HG03175 (cell line): ENCODE measurements around the gene ADCY1.

Experiments
- ATAC-seq: cut with Tn5 transposase; IDR thresholded peaks from one replicate; pipeline ENCODE4 v1.9.1; 2021; ENCODE audit warnings: mild to moderate bottlenecking, moderate library complexity; ENCODE audit not compliant: unreplicated experiment

Gene ADCY1

DNA sequence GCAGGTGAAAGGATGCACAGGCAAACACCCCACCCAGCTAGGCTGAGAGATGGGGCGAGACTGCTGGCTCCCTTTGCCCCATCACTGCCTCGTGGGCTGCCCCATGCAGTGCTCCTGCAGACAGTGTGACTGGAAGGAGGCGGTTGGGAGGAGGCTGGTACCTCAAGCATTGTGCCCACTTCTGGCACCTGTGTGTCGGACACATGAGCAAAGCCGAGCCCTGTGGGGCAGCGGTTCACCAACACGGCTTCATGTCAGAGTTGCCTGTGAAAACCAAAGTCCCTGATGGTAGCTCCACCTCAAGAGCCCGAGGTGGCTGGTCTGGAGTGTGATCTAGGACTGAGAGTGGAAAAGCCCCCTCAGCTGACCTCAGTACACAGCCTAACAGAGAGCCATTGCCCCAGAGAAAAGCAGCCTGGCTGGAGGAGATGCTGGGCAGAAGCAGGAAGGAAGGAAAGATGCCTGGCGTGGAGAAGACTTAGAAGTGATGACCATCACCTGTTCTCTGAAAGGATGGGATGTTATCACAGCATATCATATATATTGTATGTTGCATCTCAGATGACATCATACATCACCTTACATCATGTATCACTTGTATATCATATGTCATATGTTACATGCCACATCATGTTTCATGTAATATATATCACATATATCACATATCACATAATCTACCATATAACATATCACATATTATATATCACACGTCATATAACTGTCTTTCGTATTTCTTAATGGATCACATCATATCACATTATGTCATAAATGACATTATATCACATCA lies 75.6 kb downstream of the ADCY1 start:
- ATAC-seq = no peak

DNA sequence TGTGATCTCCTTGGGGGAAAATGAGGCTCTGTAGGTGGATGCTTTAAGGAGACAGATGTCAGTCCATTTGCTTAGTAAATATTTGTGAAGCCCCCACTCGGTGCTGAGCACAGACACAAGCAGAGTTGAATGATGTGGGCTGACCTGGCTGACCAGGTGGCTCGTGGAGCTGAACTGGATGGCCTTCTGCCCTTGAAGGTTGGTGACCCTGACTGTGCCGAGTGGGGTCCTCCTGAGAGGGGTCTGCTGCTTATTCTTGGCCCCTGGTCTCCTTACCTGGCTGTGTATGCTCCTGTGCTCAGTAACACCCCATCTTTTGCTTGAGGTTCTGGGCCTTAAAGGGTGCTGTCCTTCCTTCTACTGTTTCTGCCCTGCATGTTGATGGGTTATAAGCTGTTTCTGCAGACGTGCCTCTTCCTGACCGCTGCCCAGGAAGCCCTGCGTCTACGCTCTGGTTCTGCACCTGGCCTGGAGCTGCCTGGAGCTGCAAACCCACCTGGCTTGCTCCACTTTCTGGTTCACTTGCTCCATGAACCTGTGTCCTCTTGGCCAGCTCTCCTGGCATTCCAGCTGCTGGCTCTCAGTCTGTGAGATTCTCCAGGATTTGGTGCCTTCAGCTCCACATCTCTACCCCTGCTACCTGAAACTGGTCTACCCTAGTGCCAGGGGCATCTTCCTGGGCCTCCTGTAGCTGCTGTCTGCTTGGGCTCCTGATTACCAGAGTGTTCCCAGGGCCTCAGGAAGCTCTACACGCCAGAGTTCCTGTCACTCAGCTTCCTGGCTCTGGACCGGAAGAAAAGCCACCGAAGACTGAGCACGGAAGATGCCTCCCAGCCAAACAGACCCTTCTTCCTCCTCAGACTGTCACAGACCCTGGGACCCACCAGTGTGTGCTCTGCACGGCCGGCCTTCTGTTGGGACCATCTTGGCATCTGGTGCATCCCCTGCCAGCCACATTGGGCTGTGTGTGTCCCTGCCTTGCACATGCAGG lies 76.5 kb downstream of the ADCY1 start:
- no peak for ATAC-seq

DNA sequence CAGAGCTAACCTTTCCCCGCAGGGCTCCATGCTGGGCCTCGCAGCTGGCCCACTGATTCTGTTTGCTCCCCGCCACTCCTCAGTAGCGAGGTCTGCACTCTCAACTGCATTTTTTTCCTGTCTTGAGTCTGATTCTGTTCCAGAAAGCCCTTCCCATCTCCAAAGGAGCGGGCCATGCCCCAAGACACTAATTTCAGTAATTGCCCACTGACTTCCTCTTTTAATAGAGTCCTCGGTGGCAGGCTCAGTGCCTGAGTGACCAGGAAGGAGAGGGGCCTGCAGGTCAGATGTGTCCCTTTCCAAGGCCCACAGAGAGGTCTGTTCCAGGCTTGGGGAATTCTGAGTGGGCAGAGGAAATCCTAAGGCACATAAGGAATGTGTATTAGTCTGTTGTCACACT lies 77.4 kb downstream of the ADCY1 start:
- ATAC-seq = no peak

DNA sequence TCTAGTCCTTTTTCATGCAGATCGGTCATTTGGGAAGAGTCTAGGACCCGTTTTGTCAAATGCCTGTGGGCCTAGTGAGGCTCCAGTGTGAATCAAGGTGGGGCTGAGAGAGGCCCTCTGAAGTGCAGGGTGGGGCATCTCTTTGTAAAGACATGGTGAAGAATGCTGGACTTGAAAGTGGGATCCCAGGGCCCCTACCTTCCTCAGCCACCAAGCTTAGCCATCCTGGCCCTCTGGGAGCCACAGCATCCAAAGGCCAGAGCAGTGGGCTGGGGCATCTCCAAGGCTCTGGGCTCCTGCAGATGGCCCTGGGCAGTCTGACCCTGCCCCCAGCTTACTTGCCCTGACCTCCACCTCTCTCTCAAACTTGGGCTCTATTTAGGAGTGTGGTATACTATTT lies 78.5 kb downstream of the ADCY1 start:
- no peak for ATAC-seq

DNA sequence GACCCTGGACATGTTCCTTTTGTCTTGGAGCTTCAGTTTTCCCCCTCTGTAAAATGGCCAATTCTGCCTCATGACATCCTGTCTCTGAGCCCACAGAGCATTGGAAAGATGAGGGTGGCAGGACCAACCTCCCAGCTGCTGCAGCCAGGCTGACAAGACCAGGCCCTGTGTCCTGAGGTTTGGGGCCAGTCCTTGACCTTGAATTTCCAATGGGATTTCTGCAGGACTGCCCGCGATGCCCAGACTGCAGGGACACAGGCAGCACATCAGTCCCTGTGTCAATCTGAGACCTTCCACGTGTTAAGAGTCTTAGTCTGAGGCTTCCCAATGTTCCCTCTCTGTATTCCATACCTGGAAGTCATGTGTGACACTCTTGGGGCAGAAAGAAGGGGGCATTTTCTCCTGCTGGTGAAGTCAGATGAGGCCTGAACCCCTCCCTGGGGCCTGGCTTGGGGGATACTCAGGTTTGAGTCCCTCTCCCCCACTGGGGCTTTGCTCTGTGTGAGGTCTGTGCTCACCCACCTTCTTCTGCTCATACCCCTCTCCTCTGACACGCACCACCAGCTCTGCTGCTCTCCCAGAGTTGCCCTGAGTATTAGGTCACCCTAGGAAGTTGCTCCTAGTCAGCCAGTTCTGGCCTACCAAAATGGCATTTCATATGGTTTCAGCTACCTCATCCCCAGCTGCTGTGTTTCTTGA lies 79.2 kb downstream of the ADCY1 start:
- ATAC-seq = no peak

DNA sequence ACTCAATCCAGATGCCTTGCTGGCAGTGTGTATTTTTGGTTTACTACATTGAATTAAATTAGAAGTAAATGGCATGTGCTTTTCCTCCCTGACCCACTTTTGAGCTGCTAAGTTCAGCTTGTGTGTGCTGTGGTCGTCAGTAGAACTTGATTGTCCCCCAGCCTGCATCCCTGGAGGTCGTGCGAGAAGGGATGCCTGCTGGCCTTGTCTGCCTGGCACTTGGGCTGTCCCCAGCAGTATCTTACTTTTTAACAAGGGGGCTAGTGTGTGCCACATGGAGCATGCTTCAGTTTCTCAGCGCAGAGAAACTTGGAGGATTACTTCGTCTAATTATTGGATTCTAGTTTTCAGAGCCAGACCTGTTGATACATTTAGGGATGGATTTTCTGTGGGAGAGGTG lies 80.2 kb downstream of the ADCY1 start:
- ATAC-seq = no peak

DNA sequence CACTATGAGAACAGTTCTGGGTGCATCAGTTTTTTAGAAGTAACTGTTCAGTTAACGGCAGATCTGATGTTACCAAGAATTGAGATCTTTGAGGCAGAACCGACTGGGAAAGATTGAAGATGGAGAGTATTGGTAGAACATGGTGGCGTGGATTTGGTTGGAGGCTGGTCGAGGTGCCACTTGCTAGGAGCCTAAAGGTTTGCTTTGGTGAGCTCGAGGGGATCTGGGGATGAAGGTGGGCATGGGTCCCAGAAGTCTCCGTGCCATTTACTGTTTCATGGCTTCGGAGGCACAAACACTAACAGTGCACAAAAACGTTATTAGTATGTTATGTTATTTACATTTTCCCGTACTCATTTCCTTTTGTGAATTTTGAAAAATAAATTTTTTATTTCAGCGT lies 81.4 kb downstream of the ADCY1 start:
- no peak for ATAC-seq

DNA sequence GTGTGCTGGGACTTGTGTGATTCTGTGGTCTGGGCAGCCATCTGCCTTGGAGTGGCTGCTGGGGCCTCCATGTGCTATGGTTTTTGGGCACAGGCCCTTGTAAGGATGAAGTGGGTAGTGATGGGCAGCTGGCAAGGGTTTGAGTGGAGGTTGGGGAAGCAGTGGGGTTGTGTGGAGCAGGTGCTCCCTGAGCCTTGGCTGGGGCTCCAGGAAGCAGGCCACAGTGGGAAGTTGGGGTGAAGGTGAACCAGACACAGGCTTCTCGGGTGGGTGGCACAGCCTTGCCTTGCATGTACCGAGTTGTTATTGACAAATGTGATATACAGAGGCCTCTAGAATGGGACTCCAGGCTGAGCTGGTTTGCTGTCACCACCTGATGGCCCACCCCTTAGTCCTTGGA lies 82.3 kb downstream of the ADCY1 start:
- no peak for ATAC-seq

DNA sequence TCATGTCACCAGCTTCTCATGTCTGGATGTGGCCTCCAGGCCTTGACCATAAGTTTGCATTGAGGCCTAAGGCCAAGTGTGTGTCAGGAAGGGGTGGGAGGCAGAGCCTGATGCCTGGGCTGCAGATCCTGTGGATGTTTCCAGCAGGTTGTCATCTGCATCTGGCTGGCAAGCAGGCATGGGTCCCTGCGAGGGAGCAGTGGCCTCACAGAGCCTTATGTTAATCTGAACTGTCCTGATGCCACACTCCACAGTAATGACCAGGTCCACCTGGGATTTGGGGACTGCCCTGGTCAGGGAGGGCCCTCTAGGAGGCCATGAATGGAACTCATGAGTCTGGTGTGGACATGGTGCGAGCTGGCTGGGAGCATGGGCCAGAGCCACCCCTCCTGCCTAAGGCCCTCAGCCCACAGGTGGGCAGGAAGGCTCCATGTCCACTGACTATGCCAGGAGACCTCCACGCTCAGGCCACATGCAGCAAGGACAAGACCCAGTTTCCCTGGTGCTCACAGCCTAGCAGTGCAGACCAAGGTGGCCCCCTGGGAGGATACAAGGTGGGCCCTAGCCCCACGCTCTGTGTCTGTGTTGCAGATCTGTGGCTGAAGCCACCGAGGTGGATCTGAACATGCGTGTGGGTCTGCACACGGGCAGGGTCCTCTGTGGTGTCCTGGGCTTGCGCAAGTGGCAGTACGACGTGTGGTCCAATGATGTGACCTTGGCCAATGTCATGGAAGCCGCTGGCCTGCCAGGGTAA lies 83.1 kb downstream of the ADCY1 start:
- no peak for ATAC-seq

DNA sequence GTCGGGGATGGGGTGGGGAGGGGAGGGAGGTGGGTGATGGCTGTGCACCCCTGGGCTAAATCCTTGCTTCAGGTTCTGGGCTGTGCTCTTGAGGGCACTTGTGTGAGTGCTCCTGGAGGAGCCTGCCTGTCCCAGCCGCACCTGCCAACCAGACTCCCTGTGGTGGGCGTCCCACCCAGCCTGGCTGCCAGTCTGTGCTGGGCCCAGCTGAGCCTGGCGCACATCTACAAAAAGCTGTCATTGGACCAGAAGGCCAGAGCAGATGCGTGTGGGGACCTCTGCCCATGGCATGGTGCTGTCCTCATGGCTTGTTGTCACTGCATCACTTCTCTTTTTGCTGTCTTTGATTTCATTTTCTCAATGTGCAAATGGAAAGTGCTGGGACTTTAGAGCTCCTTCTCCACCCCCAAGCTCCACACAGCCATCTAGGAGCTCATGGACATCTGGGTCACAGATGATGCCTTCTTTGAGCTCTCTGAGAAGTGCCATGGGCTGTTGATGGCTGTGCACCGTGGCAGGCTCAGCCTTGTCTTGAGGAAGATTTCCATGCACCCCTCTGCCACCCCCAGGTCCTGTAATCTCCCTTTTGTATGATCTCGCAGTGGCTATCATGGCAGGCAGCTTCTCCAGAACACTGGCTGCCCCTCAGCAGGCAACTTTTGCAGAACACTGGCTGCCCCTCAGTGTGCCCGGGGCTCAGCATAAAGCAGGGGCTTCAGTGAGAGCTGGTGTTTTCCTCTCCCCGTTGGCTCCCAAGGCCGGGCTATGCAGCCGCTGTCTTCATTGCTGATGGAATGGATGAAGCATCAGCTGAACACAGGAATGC lies 83.9 kb downstream of the ADCY1 start:
- ATAC-seq = no peak

DNA sequence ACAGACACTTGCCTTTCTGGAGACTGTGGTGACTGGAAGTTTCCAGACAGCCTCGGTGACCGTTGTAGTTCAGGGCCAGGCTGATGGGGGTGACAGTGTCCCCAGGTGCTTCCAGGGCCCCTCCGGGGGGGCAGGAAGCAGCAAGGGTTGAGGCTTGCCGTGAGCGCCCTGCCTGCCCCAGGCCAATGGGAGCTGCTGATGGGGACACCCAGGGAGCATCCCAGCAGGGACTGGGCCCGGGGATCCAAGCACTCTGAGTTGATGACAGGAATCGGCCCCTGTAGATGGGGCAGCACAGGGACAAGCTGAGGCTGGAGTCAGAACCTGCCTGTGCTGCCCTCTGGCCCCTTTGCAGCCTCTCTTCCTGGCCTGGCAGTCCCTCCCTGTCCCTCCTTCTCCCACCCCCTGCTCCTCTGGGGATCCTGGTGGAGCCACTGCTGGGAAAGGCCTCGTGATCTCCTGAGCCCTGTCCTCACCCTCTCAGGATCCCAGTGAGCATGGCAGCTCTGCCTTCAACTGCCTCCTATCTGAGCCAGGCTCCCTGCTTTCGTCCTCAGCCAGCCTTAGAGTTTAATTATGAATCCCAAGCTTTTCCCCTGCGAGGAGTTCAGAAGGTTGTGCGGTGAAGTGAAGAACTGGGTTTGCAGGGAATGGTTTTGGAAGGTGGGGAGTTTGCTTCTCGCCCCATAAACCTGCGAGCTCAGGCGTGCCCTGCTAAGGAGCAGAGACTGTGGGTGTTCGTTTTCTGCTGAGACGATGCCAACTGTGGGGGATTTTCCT lies 84.7 kb downstream of the ADCY1 start:
- ATAC-seq = no peak

DNA sequence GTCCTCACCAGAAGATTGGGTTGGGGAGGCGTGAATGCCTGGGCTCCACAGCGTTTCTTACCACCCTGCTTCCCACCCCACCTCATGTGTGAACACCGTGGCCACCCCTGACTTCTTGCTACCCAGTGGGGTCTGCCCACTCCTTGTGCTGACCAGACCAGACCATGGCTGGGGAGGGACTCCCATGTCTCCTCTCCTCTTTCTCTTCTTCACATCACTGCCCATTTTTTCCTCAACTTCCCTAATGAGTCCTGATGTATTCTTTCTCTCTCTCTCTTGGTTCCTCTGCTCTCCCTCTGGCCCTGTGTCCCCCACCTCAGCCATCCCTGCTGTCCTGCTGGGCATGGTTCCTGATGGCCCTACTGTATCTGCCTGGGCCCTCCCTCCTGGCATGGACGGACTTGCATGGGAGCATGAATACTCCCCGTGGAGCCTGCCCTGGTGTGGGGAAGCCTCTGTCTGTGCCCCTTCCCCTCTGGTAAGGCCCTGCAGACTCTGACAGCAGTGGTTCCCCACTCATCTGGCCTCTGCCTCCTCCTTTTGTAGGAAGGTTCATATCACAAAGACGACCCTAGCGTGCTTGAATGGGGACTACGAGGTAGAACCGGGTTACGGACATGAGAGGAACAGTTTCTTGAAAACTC lies 85.5 kb downstream of the ADCY1 start:
- no peak for ATAC-seq

DNA sequence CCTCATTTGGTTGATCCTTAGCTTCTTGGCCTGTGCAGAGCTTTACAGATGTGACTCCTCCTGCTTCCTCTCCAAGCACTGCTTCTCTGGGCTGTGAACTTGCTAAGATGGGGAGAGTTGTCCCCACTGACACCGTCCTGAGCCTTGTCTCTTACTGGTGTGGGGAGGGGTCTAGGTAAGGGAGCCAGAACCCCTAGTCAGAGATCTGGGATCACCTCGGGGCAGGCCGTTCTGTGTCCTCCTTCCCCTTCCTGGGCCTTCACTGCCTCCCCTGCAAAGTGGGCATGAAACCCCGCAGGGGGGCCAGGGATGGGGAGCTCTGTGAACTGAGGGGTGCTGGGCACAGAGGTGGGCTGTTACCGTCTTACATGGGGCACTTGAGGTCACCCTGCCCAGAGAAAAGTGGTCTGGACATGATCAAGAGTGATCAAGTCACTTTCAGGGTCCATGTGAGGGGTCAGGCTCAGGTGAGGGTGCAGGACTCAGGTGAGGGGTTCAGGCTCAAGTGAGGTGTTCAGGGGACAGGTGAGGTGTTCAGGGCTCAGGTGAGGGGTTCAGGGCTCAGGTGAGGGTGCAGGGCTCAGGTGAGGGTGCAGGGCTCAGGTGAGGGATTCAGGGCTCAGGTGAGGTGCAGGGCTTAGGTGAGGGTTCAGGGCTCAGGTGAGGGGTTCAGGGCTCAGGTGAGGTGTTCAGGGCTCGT lies 86.2 kb downstream of the ADCY1 start:
- no peak for ATAC-seq

DNA sequence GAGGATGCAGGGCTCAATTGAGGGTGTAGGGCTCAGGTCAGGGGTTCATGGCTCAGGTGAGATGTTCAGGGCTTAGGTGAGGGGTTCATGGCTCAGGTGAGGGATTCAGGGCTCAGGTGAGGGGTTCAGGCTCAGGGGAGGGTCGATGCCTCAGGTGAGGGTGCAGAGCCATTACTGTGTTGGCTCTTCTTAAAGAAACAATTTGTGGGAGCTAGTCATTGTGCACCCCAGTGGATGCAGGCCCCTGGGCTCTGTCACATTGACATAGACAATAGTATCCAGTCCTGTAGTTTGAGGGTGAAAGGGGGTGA lies 86.7 kb downstream of the ADCY1 start:
- no peak for ATAC-seq

DNA sequence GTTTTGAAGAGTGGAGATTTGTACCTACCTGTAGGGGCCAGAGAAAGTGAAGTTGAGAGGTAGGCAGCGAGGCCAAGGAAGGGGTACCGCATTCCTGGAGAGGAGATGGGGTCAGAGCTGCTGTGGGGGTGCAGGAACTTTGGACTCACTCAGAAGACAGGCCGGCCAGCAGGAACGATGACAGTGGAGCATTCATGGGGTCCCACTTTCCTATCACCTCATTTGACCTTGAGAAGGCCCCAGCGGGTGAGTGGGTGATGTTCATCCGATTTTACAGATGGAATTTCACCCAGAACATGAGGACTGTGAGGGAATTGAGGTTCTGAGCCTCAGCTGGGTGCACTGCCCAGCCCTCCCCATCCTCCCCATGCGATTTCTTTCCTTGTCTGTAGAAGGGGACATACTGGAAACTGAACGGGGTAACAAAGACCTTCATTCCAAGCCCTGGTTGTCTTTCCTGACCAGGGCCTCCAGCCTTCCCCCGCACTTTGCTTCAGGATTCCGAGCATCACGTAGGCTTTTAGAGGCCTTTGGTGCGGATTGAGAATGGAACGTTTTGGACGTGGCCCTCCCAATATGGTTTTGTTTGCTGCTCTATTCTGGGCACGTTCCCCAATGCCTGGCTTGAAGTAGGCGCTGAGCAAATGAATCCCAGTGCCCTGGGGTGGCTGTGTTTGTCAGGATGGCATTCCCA lies 87.3 kb downstream of the ADCY1 start:
- no peak for ATAC-seq

DNA sequence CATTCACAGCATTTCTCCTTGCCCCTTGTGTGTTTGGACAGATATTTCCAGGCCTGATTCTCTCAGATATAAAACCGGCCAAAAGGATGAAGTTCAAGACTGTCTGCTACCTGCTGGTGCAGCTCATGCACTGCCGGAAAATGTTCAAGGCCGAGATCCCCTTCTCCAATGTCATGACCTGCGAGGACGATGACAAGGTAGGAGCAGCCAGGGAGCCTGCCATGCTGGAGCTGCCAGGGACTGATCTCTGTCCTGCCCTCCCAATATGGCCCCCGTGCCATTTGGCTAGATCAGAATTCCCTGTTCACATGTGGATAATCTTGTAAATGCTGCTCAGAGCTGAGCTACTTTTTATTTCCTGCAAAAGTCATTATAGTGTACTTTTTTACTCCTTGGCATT lies 87.8 kb downstream of the ADCY1 start:
- ATAC-seq = no peak

DNA sequence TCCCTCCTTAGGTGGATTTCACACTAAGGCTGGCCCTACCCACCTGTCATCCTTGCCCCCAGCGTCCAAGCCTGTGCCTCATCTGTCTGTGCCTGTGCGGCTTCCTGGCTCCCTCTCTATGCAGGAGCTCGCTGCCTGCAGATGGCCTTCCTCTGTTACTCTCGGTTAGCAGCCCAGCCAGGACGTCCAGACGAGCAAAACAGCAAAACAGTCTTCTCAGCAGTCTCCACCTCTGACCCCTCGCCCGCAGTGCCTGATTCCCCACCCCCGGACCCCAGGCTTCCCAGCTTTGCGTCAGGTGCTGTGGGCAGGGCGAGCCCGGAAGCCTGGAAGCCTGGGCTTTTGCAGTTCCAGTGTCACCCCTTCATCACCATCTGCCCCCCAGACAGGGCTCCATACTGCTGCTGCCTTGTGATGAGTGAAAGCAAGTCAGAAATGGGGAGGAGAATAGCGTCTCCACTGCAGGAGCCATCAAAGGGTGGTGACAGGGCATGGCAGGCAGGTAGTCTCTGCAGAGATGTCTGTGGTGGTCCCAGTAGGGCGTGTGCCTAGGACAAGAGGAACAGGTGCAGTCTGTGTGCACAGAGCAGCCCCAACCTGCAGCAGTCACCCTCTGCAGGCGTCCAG lies 88.5 kb downstream of the ADCY1 start:
- ATAC-seq = no peak
